Measurements from ENCODE around the gene IL17A.
"Not testable (repeated sequence)": the region's sequence is repeated elsewhere in the genome, so short reads cannot be mapped to it uniquely, and the experiment has no call there.

IL17A gene

DNA sequence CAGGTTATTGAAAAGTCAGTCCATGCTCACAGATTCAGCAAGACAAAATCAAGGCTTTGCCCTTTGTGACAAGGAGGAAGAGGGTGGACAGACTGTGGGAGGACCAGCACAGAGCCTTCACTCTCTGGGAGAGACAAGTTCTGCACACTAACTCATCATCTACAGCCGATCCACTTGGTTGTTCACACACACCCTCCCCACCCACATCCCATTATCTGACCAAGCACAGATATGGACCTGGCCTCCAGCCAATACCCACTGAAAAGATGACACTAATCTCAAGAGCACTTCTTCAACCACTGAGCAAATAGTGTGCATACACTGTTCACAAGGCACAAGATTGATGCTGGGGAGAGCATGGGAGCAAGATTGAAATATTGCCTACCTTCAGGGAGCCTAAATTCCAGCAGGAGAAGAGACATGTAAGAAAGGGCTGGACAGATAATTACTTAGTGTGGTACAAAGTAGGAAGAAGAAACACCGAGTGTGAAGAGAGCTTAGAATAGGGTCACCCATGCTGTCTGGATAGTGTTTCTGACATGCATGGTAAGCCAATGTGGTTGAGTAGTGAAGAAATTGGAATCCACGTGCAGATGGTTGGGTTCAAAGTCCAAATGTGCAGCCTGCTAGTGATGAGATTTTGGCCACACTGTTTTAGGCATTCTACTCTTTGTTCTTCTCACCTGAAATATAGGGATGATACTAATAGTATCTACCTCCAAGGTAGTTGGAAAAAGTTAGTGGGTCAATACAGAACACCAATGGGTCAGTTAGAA is 21.7 kb upstream of the IL17A start:
- DNase-seq (ENCODE audit: low read depth) = no peak

- no peak for DNase-seq (ENCODE audit: low read depth)
Observed at GRCh38 chr6:52167267-52167666, 18.9 kb upstream of the IL17A start.

GRCh38 chr6:52168351-52168750 is 17.8 kb upstream of the IL17A start:
- not testable (repeated sequence) for DNase-seq (ENCODE audit: low read depth)

GRCh38 chr6:52174118-52174517 is 12.1 kb upstream of the IL17A start:
- no peak for DNase-seq (ENCODE audit: low read depth)

DNA sequence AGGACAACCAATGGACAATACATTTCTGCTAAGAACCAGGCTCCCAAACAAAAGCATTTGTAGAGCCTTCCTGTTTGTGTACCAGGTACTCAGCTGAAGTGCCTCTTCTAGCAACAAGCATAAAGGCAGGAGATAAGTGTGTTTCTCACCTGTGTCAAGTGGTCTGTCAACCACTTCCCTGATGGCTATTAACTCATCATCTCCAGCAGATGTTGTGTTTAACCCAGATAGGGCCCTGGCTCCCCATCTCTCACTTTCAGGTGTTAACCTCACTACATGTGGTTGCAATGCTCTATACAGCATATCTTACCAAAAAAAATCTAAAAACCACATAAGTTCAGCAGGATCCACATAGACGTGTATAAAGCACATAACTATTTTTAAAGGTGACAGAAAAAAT is 9.6 kb upstream of the IL17A start:
- DNase-seq (ENCODE audit: low read depth) = no peak

DNA sequence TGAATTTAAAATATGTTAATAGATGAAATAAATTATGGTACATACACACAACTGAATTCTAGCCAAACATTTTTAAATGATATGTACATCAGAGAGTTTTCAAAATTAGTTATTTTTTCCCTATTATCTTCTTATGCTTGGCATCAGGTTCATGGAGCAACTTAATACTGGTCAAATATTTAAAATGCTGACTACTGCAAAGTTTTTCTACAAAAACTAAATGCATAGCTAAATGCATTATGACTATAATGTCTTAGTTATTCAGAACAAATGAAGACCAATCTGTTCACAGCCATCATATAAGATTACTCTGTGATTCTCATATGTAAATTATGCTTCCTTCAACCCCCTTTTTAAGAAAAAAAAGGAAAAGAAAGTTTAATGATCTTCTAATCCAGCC is 8.2 kb upstream of the IL17A start:
- DNase-seq (ENCODE audit: low read depth) = no peak

- no peak for DNase-seq (ENCODE audit: low read depth)
Observed at GRCh38 chr6:52180787-52181558, 5.2 kb upstream of the IL17A start.

DNA sequence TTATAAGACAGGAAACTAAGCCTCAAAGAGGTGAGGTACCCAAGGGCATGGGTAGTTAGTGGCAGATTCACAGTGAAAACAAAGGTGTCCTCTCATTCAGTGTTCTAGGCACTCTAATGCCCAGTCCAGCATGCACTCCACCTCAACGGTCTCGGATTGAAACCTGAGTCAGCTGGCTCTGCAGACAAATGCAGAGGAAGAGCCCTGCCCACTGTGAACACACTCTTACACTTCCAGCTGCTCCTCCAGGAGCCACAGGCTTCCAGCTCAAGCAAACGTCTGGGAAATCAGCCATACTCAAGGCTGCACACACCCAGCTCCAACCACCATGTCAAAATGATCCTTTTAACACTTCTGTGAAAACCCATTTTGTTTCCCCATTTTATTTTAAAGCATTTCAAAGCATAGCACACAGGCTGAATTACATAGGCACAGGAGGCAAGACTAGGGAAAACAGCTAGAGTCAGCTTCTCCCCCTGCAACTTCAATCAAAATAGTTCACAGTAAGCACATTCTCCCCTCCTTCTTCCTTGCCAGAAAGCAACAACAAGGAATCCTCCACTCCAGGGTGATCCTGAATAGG is 3.0 kb upstream of the IL17A start:
- no peak for DNase-seq (ENCODE audit: low read depth)

- no peak for DNase-seq (ENCODE audit: low read depth)
Observed at GRCh38 chr6:52186480-52186879, 305 bp downstream of the IL17A start.

DNA sequence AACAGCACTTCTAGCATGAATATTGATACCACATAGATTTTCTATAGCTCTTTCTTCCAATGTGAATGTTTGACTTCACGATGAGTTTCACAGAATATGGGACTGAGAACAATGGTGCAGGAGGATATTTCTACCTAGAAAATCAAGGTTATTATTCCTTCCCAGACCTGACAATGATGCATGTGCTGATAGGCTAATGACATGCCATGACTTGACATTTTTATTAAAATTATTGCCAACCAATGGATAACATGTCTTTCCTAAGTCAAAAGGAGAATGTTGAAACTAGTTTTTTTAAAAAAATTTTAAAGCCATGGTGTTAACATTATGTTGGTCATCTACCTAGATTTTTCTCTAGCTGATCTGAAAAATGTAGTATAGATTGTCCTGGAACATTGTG is 923 bp downstream of the IL17A start:
- no peak for DNase-seq (ENCODE audit: low read depth)

- DNase-seq (ENCODE audit: low read depth) = no peak
Observed at GRCh38 chr6:52189974-52190373, 3.8 kb downstream of the IL17A start.

DNA sequence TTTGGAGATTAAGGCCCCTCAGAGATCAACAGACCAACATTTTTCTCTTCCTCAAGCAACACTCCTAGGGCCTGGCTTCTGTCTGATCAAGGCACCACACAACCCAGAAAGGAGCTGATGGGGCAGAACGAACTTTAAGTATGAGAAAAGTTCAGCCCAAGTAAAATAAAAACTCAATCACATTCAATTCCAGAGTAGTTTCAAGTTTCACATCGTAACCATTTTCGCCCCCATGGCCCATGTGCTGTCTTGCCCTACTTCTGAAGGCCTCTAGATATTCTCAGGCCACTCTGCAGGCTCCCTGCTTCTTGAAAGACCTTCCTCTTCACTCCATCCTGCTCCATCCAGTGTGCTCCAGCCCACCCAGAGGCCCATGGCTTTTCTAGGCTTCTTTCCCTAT is 4.2 kb downstream of the IL17A start:
- DNase-seq (ENCODE audit: low read depth) = no peak

DNA sequence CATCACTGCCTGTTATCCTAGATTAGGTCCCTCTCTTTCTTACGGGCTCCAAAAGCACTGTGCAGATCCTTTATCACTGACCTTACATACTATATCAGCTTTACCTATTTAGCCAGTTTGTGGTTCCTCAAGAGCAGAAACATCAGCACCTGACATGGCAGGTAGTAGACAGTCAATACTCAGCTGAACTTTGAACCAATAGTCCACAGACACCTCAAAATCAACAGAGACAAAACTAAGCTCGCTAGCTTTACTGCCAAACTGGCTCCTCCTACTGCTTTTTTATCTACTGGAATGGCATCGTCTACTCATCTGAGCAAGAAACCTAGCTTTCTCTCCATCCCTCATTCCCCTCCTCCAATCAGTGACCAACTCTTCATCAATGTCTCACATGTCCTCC is 5.6 kb downstream of the IL17A start:
- no peak for DNase-seq (ENCODE audit: low read depth)

- no peak for DNase-seq (ENCODE audit: low read depth)
Observed at GRCh38 chr6:52195886-52196285, 9.7 kb downstream of the IL17A start.

DNA sequence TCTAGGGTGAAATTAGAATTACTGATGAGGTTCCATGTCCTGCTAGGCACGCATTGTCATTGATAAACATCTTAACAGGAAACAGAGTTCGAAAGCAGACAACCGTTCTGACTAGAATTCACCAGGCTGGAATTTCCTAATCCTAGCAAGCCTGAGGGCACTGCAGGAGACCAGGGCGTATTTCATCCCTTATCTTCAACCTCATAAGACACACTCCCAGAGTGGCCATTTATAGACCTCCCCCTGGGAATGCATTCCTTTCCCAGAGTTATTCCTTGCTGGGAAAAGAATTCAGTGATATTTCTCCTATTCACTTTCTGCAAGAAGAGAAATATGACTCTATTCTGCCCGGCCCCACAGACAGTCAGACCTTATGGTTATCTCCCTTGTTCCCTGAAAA is 13.9 kb downstream of the IL17A start:
- DNase-seq (ENCODE audit: low read depth) = not testable (repeated sequence)

DNA sequence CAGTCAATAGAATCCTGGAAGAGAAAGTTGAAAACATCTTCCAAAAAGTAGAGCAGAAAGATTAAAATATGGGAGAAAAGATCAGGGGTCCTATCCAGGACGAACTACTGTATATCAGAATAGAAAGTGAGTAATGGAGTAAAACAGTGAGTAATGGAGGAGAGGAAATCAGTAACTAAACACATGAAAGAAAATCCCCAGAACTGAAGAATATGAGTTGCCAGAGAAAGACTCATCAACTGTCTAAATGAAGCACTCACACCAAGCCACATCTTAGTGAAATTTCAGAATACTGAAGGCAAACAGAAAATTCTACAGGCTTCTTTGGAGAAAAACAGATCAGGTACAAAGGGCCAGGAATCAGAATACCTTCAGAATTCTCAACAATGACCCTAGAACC is 14.9 kb downstream of the IL17A start:
- DNase-seq (ENCODE audit: low read depth) = no peak

GRCh38 chr6:52201493-52201892 is 15.3 kb downstream of the IL17A start:
- no peak for DNase-seq (ENCODE audit: low read depth)

DNA sequence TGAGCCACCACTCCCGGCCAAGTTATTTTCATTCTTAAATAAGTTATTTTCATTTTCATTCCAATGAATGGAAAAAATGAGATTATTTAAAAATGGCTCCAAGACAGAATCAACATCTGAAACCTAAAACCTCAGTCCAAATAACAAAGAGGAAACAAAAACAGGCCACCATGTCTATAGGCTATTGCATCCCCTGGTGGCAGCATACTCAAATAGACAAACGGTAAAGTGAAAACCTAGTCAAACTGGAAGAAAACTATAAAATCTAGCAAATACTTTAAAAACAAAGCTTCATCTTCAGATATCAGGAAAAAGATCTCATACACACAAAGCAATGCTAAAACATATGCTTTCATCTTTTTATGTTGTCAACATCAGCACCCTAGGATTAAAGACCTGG is 20.9 kb downstream of the IL17A start:
- no peak for DNase-seq (ENCODE audit: low read depth)

DNA sequence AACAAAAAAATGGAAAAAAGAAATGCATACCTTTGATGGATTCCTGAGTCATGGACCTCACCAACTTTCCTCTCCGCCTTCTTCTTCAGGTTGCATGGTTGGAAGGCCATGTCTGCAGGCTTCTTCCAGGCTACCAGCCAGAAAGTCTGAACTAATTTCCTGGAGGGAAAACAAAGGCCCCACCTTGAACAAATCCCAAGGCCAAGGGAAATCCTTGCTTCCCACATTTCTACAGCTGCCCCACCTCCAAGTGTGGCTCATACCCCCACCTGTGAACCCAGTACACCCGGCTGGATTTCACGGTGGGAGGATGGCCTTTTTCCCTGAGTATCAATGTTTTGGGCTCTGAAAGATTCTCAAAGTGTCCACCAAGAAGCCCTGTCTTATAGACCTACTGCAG is 22.4 kb downstream of the IL17A start:
- DNase-seq (ENCODE audit: low read depth) = no peak

DNA sequence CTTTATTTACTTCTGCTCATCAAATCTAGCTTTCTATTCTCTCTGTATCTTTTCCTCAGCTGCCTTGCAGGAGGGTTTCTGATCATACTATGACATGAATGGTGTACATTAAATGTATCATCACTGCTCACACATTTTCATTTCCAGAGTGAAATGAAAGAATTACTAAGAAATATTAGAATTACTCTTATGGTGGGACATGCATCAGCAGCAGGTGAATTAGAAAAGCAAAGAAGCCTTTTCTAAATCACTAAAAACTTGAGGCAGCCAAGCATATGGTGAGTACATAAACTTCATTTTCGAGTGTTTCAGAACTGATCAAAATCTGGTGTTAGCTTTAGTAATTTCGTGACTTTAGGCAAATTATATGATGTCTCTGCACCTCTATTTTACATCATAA is 23.6 kb downstream of the IL17A start:
- no peak for DNase-seq (ENCODE audit: low read depth)

- DNase-seq (ENCODE audit: low read depth) = no peak
Observed at GRCh38 chr6:52210227-52210626, 24.1 kb downstream of the IL17A start.

GRCh38 chr6:52213127-52213526 is 27.0 kb downstream of the IL17A start:
- no peak for DNase-seq (ENCODE audit: low read depth)

DNA sequence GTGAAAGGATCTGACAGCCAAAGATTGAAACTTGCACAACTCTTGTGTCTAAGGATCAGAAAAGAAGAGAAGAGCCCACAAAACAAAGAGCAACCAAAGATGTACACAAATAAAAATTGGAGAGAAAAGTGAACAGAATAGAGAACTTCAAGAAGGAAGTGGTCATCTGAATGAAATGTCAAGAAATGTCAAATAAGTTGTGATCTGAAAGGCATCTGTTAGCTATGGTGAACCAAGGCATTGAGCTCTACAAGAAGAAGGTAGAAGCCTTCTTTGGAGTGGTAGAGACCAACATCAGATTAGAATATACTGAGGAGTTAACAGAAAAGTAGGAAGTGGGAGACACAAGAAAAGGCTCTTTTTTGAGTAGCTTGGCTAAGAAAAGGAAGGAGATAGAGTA is 29.6 kb downstream of the IL17A start:
- no peak for DNase-seq (ENCODE audit: low read depth)

All from GM04503 (cell line).